ENCODE data around the gene MICALL1. TPM values are rescaled to one million over a fixed set of nuclear protein-coding genes. Genes with fewer than 3 reads are reported as not detected.

Gene MICALL1
- total and polyA plus RNA-seq, 2 of the 4 experiments (the other 2 are of a cell fraction), result 12.4 to 22.3 TPM

DNA sequence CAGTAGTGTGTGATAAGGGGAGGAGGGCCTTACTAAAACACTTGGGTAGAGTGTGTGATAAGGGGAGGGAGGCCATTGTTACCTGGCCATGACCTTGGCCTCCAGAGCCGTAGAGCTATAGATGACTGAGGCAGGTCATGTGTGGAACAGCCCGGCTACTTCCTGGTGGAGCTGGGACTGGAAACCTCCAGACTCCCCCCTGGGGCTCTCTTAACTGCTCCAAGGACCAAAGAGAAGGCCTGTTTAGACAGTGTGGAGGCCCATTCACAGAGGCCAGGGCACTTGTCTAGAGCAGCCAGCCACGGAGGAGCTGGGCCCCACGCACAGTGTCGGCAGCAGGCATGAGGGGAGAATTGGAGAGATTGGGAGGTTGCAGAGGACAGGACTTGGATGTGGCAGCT, 12.5 kb upstream of the MICALL1 start:
- H4K20me1 ChIP-seq (ENCODE audit: insufficient read depth, low read length), result 0 out of 2 replicates have a peak, but pooled peaks cover 3% of the 10 kb centered on the region
- H3K14ac ChIP-seq (replicated peaks; ENCODE audit: low read depth, low read length), result no peak overlapping the region
- H3K23ac ChIP-seq (ENCODE audit: low read depth, low read length), result no peak overlapping the region
- H2BK5ac ChIP-seq (ENCODE audit: low read depth, low read length, poor library complexity, severe bottlenecking), result no peak overlapping the region
- H3K27ac ChIP-seq (ENCODE audit: insufficient read depth, low read length), result no peak overlapping the region
- no peak overlapping the region for H3K4me3 ChIP-seq (ENCODE audit: insufficient read depth, low read depth, low read length)
- in situ Hi-C loops (cut with MboI; ENCODE audit: low sequenced_read_pairs) (no loop called here), intact Hi-C loops (cut with micrococcal nuclease) (no loop called here), dilution Hi-C loops (cut with HindIII; ENCODE audit: low sequenced_read_pairs, unreplicated experiment) (no loop called here)
- H4K8ac ChIP-seq (ENCODE audit: low read depth in 2 of 2, low read length in 2 of 2), result no peak overlapping the region
- no peaks in the 10 kb centered on the region for H3K9me3 ChIP-seq (ENCODE audit: control insufficient read depth, insufficient read depth, low read length)
- no peak for ATAC-seq (ENCODE audit: low read depth)
- H3K4me2 ChIP-seq (ENCODE audit: low read depth, low read length), result no peak overlapping the region
- peaks cover 15% of the 10 kb centered on the region for H3K36me3 ChIP-seq (ENCODE audit: control insufficient read depth, insufficient read depth, low read length)
- no peak overlapping the region for H2BK15ac ChIP-seq (ENCODE audit: low read depth, low read length)
- no peak overlapping the region for H3K9ac ChIP-seq (ENCODE audit: low read depth, low read length)
- no peak overlapping the region for H2AK5ac ChIP-seq (ENCODE audit: low read depth, low read length)
- no peaks in the 10 kb centered on the region for H3K27me3 ChIP-seq (ENCODE audit: control insufficient read depth, insufficient read depth, low read length)
- ChIA-PET POLR2A (ENCODE audit: unreplicated experiment) (no interaction called here), CTCF (interaction anchor here (0.6 kb wide), 1 partner anchor 15 kb away, joined by 3 read pairs; no protein-coding TSS in a partner anchor)
- no peak overlapping the region for H4K5ac ChIP-seq (ENCODE audit: low read depth, low read length)
- H3K79me1 ChIP-seq (ENCODE audit: low read depth in 1 of 2, low read length in 2 of 2), result peaks cover 0 to 22% of the 10 kb centered on the region in 2 experiments; a peak in 1 of 4 replicates
- H2BK20ac ChIP-seq (ENCODE audit: low read depth, low read length), result no peak overlapping the region
- TF ChIP-seq, protein P1, sequence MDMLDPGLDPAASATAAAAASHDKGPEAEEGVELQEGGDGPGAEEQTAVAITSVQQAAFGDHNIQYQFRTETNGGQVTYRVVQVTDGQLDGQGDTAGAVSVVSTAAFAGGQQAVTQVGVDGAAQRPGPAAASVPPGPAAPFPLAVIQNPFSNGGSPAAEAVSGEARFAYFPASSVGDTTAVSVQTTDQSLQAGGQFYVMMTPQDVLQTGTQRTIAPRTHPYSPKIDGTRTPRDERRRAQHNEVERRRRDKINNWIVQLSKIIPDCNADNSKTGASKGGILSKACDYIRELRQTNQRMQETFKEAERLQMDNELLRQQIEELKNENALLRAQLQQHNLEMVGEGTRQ (IDR thresholded peaks at IDR 0.05; ENCODE audit: low read depth, low read length), result no peak
- TF ChIP-seq RAD21 (IDR thresholded peaks at IDR 0.05; ENCODE audit: low read length), result no peak
- TF ChIP-seq, protein P2, sequence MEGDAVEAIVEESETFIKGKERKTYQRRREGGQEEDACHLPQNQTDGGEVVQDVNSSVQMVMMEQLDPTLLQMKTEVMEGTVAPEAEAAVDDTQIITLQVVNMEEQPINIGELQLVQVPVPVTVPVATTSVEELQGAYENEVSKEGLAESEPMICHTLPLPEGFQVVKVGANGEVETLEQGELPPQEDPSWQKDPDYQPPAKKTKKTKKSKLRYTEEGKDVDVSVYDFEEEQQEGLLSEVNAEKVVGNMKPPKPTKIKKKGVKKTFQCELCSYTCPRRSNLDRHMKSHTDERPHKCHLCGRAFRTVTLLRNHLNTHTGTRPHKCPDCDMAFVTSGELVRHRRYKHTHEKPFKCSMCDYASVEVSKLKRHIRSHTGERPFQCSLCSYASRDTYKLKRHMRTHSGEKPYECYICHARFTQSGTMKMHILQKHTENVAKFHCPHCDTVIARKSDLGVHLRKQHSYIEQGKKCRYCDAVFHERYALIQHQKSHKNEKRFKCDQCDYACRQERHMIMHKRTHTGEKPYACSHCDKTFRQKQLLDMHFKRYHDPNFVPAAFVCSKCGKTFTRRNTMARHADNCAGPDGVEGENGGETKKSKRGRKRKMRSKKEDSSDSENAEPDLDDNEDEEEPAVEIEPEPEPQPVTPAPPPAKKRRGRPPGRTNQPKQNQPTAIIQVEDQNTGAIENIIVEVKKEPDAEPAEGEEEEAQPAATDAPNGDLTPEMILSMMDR (conservative IDR thresholded peaks at IDR 0.05; ENCODE audit: low read depth, low read length), result no peak
- TF ChIP-seq MAZ (IDR thresholded peaks at IDR 0.05; ENCODE audit: borderline replicate concordance, low read depth, low read length), result no peak
- TF ChIP-seq RCOR1 (IDR thresholded peaks at IDR 0.05; ENCODE audit: insufficient replicate concordance, low read length), result no peak
- TF ChIP-seq MXI1 (IDR thresholded peaks at IDR 0.05; ENCODE audit: borderline replicate concordance, low read depth, low read length), result no peak
- no peak for TF ChIP-seq CHD1 (IDR thresholded peaks at IDR 0.05; ENCODE audit: low read depth, low read length)
- TF ChIP-seq NFE2L2 (IDR thresholded peaks at IDR 0.05; ENCODE audit: low read depth, low read length), result no peak
- TF ChIP-seq MAFK (IDR thresholded peaks at IDR 0.05; ENCODE audit: low read depth, low read length), result no peak
- no peak for TF ChIP-seq CEBPB (IDR thresholded peaks at IDR 0.05; ENCODE audit: low read depth, low read length)
- no peak for TF ChIP-seq RFX5 (IDR thresholded peaks at IDR 0.05; ENCODE audit: low read depth, low read length)
- TF ChIP-seq, protein P3, sequence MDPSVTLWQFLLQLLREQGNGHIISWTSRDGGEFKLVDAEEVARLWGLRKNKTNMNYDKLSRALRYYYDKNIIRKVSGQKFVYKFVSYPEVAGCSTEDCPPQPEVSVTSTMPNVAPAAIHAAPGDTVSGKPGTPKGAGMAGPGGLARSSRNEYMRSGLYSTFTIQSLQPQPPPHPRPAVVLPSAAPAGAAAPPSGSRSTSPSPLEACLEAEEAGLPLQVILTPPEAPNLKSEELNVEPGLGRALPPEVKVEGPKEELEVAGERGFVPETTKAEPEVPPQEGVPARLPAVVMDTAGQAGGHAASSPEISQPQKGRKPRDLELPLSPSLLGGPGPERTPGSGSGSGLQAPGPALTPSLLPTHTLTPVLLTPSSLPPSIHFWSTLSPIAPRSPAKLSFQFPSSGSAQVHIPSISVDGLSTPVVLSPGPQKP (IDR thresholded peaks at IDR 0.05; ENCODE audit: borderline replicate concordance, low read depth, low read length), result no peak
- TF ChIP-seq FOS (IDR thresholded peaks at IDR 0.05; ENCODE audit: low read depth, low read length), result no peak
- no peak for TF ChIP-seq SMC3 (IDR thresholded peaks at IDR 0.05; ENCODE audit: low read depth, low read length)
- H3K9me1 ChIP-seq (ENCODE audit: insufficient read depth, low read length), result no peaks in the 10 kb centered on the region
- H2AK9ac ChIP-seq (replicated peaks; ENCODE audit: low read depth, low read length, poor library complexity), result no peak overlapping the region
- no peak overlapping the region for H4K91ac ChIP-seq (ENCODE audit: insufficient read depth, low read depth, low read length)
- no peak overlapping the region for H2BK120ac ChIP-seq (ENCODE audit: low read depth, low read length)
- no peak overlapping the region for H2AFZ ChIP-seq (replicated peaks; ENCODE audit: low read length, poor library complexity)
- H3K4me1 ChIP-seq (ENCODE audit: control insufficient read depth, insufficient read depth, low read length), result peaks cover 19% of the 10 kb centered on the region
- no TSS peak for BruUV-seq (replicated peaks)
- H3K56ac ChIP-seq (ENCODE audit: extremely low read depth, insufficient read depth, low read length), result no peak overlapping the region
- WGBS, 2 experiments (ENCODE audit: extremely low coverage in 2 of 2, insufficient read length in 1 of 2), result 91% methylated on average over 5 of the region's 5 CpGs; no CpG with 5 or more reads in 1 of the 2 experiments
- DNase-seq, result no peak
- H3K18ac ChIP-seq (ENCODE audit: low read depth, low read length), result no peak overlapping the region
- H3K4ac ChIP-seq (ENCODE audit: low read depth, low read length), result no peak overlapping the region
